Osteoblast (primary cell): ENCODE measurements around the gene CCDC91. TPM values are rescaled to one million over a fixed set of nuclear protein-coding genes. Genes with fewer than 3 reads are reported as not detected.

Experiments used
- DNase-seq: peaks from one replicate; pipeline ENCODE4 v3.0.0; 2011; ENCODE audit warnings: low spot score, mixed read lengths; ENCODE audit not compliant: insufficient read length; ENCODE audit errors: missing footprints
- H2AFZ ChIP-seq: 2 replicates; pipeline ENCODE4 v1.6.0; 2011; ENCODE audit warnings: mild to moderate bottlenecking, low read length
- H3K27ac ChIP-seq: 2 replicates; pipeline ENCODE4 v1.5.1; 2011; ENCODE audit warnings: mild to moderate bottlenecking, low read depth, low read length, moderate library complexity
- H3K27me3 ChIP-seq: 2 replicates; pipeline ENCODE4 v1.6.0; 2012; ENCODE audit warnings: mild to moderate bottlenecking, control low read depth, inconsistent platforms, low read length, moderate library complexity; ENCODE audit not compliant: insufficient read depth
- H3K36me3 ChIP-seq: 2 replicates; pipeline ENCODE4 v1.5.1; 2011; ENCODE audit warnings: mild to moderate bottlenecking, low read length, control low read depth, moderate library complexity; ENCODE audit not compliant: insufficient read depth
- H3K4me1 ChIP-seq: 2 replicates; pipeline ENCODE4 v1.5.1; 2011; ENCODE audit warnings: mild to moderate bottlenecking, low read length, control low read depth, moderate library complexity; ENCODE audit not compliant: insufficient read depth
- H3K4me2 ChIP-seq: 2 replicates; pipeline ENCODE4 v1.6.0; 2011; ENCODE audit warnings: mild to moderate bottlenecking, low read length; ENCODE audit not compliant: insufficient read depth
- H3K4me3 ChIP-seq: fragments of 200-600 bp; sonication (generic); 3 replicates; pipeline ENCODE4 v1.5.1; 2012; ENCODE audit warnings: mild to moderate bottlenecking, low read length, inconsistent platforms; ENCODE audit not compliant: insufficient read depth
- H3K79me2 ChIP-seq: 2 replicates; pipeline ENCODE4 v1.6.0; 2012; ENCODE audit warnings: mild to moderate bottlenecking, low read length, control low read depth, inconsistent platforms; ENCODE audit not compliant: insufficient read depth
- H3K9me3 ChIP-seq: 2 replicates; pipeline ENCODE4 v1.5.1; 2011; ENCODE audit warnings: low read depth, low read length, control low read depth
- H4K20me1 ChIP-seq: 2 replicates; pipeline ENCODE4 v1.6.0; 2012; ENCODE audit warnings: mild to moderate bottlenecking, low read length, control low read depth; ENCODE audit not compliant: insufficient read depth
- CTCF ChIP-seq: IDR thresholded peaks from 2 replicates; pipeline ENCODE4 v1.5.1; 2011; ENCODE audit warnings: mild to moderate bottlenecking, low read depth, low read length, moderate library complexity; ENCODE audit errors: extremely low read depth
- total RNA-seq: library from RNA; depleted of rRNA; stranded (reverse); fragments of >200 nt; gene quantifications from 2 replicates; pipeline ENCODE4 v1.2.3, GENCODE V29; 2012

CCDC91 gene
- total RNA-seq, 1 donor: 36.2 TPM

DNA sequence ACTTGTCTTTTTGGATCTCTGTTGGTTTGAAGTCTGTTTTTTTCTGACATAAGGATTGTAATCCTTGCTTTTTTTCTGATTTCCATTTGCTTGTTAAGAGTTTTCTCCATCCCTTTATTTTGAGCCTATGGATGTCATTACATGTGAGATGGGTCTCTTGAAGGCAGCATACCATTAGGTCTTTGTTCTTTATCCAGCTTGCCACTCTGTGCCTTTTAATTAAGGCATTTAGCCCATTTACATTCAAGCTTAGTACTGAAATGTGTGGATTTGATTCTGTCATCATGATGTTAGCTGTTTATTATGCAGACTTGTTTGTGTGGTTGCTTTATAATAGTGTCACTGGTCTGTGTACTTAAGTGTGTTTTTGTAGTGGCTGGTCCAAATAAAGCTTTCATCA is 100.0 kb downstream of the CCDC91 start:
- H3K4me1 ChIP-seq: no peaks in the 10 kb centered on the region
- no peaks in the 10 kb centered on the region for H3K79me2 ChIP-seq
- no peak overlapping the region for H2AFZ ChIP-seq
- H3K4me2 ChIP-seq: no peak overlapping the region
- no peak for DNase-seq
- peaks cover 3% of the 10 kb centered on the region for H3K9me3 ChIP-seq
- no peaks in the 10 kb centered on the region for H3K36me3 ChIP-seq
- no peaks in the 10 kb centered on the region for H3K27me3 ChIP-seq
- TF ChIP-seq CTCF: no peak
- no peak overlapping the region for H3K27ac ChIP-seq
- no peak overlapping the region for H3K4me3 ChIP-seq
- no peaks in the 10 kb centered on the region for H4K20me1 ChIP-seq

GRCh38 chr12:28292699-28293098 is 102.4 kb downstream of the CCDC91 start:
- Histone ChIP-seq H3K4me2 (no peak overlapping the region), H3K27me3 (no peaks in the 10 kb centered on the region), H3K79me2 (no peaks in the 10 kb centered on the region), H3K36me3 (no peaks in the 10 kb centered on the region), H3K4me3 (no peak overlapping the region), H3K4me1 (no peaks in the 10 kb centered on the region), H4K20me1 (no peaks in the 10 kb centered on the region), H3K27ac (no peak overlapping the region), H2AFZ (no peak overlapping the region), H3K9me3 (peaks cover 3% of the 10 kb centered on the region)
- TF ChIP-seq CTCF: no peak
- DNase-seq: peak; percentile 0

- H3K9me3 ChIP-seq: peaks cover 3% of the 10 kb centered on the region
- no peaks in the 10 kb centered on the region for H3K27me3 ChIP-seq
- no peak overlapping the region for H2AFZ ChIP-seq
- no peaks in the 10 kb centered on the region for H3K36me3 ChIP-seq
- H3K4me2 ChIP-seq: no peak overlapping the region
- no peaks in the 10 kb centered on the region for H3K79me2 ChIP-seq
- H3K27ac ChIP-seq: no peak overlapping the region
- H4K20me1 ChIP-seq: no peaks in the 10 kb centered on the region
- no peaks in the 10 kb centered on the region for H3K4me1 ChIP-seq
- no peak for DNase-seq
- no peak overlapping the region for H3K4me3 ChIP-seq
- TF ChIP-seq CTCF: no peak
Measured at GRCh38 chr12:28294300-28294699, 104.0 kb downstream of the CCDC91 start.

DNA sequence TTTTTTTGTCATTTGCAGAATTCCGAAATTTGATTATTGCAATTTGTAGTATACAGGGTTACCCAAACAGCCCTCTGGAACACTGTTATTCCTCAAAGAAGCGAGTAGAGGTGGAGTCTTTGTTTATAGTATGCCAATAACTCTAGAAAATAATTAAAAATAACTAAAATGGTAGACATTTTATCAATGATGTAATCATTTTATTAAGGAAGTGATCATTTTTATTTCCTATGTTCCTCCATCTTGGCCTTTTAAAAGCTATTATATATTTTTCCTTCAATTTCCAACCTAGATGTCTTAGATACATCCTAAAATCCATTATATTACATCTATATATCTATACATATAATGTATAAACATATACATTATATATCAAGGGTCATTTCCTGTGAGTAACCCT is 106.0 kb downstream of the CCDC91 start:
- no peaks in the 10 kb centered on the region for H3K79me2 ChIP-seq
- no peak for TF ChIP-seq CTCF
- no peak overlapping the region for H2AFZ ChIP-seq
- H3K27me3 ChIP-seq: no peaks in the 10 kb centered on the region
- no peaks in the 10 kb centered on the region for H3K4me1 ChIP-seq
- no peaks in the 10 kb centered on the region for H4K20me1 ChIP-seq
- no peaks in the 10 kb centered on the region for H3K36me3 ChIP-seq
- DNase-seq: no peak
- H3K4me3 ChIP-seq: no peak overlapping the region
- H3K4me2 ChIP-seq: no peak overlapping the region
- no peak overlapping the region for H3K27ac ChIP-seq
- H3K9me3 ChIP-seq: no peaks in the 10 kb centered on the region
